ENCODE measurements around the gene RAP1GAP2. TPM values are rescaled to one million over a fixed set of nuclear protein-coding genes. Genes with fewer than 3 reads are reported as not detected.
A peak's percentile ranks its signal among the peaks of the same experiment; 100 is the strongest.

RAP1GAP2 gene
- total RNA-seq, 3 donors from 2014 or later (not counting 1 experiment from before 2014, with no cell fraction given) = 274 to 418 (median 390) TPM

- TF ChIP-seq CTCF (IDR thresholded peaks at IDR 0.05) = no peak
- H3K4me1 ChIP-seq (ENCODE audit: control insufficient read depth, insufficient read depth, low read length) = peaks cover 40% of the 10 kb centered on the region
- no peaks in the 10 kb centered on the region for H3K27me3 Mint-ChIP-seq (ENCODE audit: low read depth in 2 of 2)
- intact Hi-C loops (cut with micrococcal nuclease) = no loop called here
- 89% methylated on average over 13 of the region's 13 CpGs for WGBS (ENCODE audit: insufficient coverage)
- DNase-seq (no peak), ATAC-seq (no peak)
- H3K36me3 Mint-ChIP-seq = no peaks in the 10 kb centered on the region
- peak overlapping the region; percentile 77 for H3K27ac ChIP-seq (ENCODE audit: low read length)
- peaks cover 50% of the 10 kb centered on the region for H3K36me3 ChIP-seq (ENCODE audit: control insufficient read depth, insufficient read depth, low read length)
- peaks cover 26 to 53% of the 10 kb centered on the region in 2 donors for H3K4me1 Mint-ChIP-seq
- H3K4me3 Mint-ChIP-seq = no peak overlapping the region
- H3K4me3 ChIP-seq (ENCODE audit: low read length) = no peak overlapping the region
- H3K9me3 ChIP-seq (ENCODE audit: control insufficient read depth, insufficient read depth, low read length) = no peaks in the 10 kb centered on the region
- no peaks in the 10 kb centered on the region for H3K27me3 ChIP-seq (ENCODE audit: control insufficient read depth, insufficient read depth, low read length)
- H3K9me3 Mint-ChIP-seq = no peaks in the 10 kb centered on the region
- H3K27ac Mint-ChIP-seq = peak overlapping the region; percentile 78 to 86
Measured at GRCh38 chr17:3004925-3005324, 208.7 kb downstream of the RAP1GAP2 start.

- H3K36me3 ChIP-seq (ENCODE audit: control insufficient read depth, insufficient read depth, low read length) = peaks cover 52% of the 10 kb centered on the region
Measured at GRCh38 chr17:3005696-3006095, 209.5 kb downstream of the RAP1GAP2 start.

GRCh38 chr17:3006801-3007200 lies 210.6 kb downstream of the RAP1GAP2 start:
- 91% methylated on average over 4 of the region's 4 CpGs for WGBS (ENCODE audit: insufficient coverage)

More at GRCh38 chr17:3005696-3006095, 209.5 kb downstream of the RAP1GAP2 start:
- no peaks in the 10 kb centered on the region for H3K9me3 Mint-ChIP-seq
- peak overlapping the region; percentile 78 to 86 for H3K27ac Mint-ChIP-seq
- no peak overlapping the region for H3K4me3 Mint-ChIP-seq
- no peak overlapping the region for H3K4me3 ChIP-seq (ENCODE audit: low read length)
- no peak for TF ChIP-seq CTCF (IDR thresholded peaks at IDR 0.05)
- peaks cover 26 to 53% of the 10 kb centered on the region in 2 donors for H3K4me1 Mint-ChIP-seq
- no peak for ATAC-seq
- 97% methylated on average over 12 of the region's 12 CpGs for WGBS (ENCODE audit: insufficient coverage)
- no peak for DNase-seq
- H3K27me3 Mint-ChIP-seq (ENCODE audit: low read depth in 2 of 2) = no peaks in the 10 kb centered on the region
- H3K9me3 ChIP-seq (ENCODE audit: control insufficient read depth, insufficient read depth, low read length) = no peaks in the 10 kb centered on the region
- no peaks in the 10 kb centered on the region for H3K36me3 Mint-ChIP-seq
- H3K27ac ChIP-seq (ENCODE audit: low read length) = no peak overlapping the region
- H3K4me1 ChIP-seq (ENCODE audit: control insufficient read depth, insufficient read depth, low read length) = peaks cover 40% of the 10 kb centered on the region
- H3K27me3 ChIP-seq (ENCODE audit: control insufficient read depth, insufficient read depth, low read length) = no peaks in the 10 kb centered on the region
- intact Hi-C loops (cut with micrococcal nuclease) = no loop called here

More at GRCh38 chr17:3006801-3007200, 210.6 kb downstream of the RAP1GAP2 start:
- ATAC-seq (no peak), DNase-seq (no peak)
- no peaks in the 10 kb centered on the region for H3K27me3 Mint-ChIP-seq (ENCODE audit: low read depth in 2 of 2)
- H3K9me3 Mint-ChIP-seq = no peaks in the 10 kb centered on the region
- H3K27ac Mint-ChIP-seq = peak overlapping the region; percentile 29 to 84
- H3K36me3 Mint-ChIP-seq = no peaks in the 10 kb centered on the region
- H3K4me1 Mint-ChIP-seq = peaks cover 26 to 52% of the 10 kb centered on the region in 2 donors
- H3K4me3 Mint-ChIP-seq = no peak overlapping the region
- H3K27me3 ChIP-seq (ENCODE audit: control insufficient read depth, insufficient read depth, low read length) = no peaks in the 10 kb centered on the region
- no peak overlapping the region for H3K4me3 ChIP-seq (ENCODE audit: low read length)
- no peaks in the 10 kb centered on the region for H3K9me3 ChIP-seq (ENCODE audit: control insufficient read depth, insufficient read depth, low read length)
- H3K36me3 ChIP-seq (ENCODE audit: control insufficient read depth, insufficient read depth, low read length) = peaks cover 52% of the 10 kb centered on the region
- peaks cover 35% of the 10 kb centered on the region for H3K4me1 ChIP-seq (ENCODE audit: control insufficient read depth, insufficient read depth, low read length)
- intact Hi-C loops (cut with micrococcal nuclease) = no loop called here
- H3K27ac ChIP-seq (ENCODE audit: low read length) = no peak overlapping the region
- no peak for TF ChIP-seq CTCF (IDR thresholded peaks at IDR 0.05)

All from natural killer cell (primary cell).